Coronary artery (tissue), 2 donors: ENCODE data around the gene CCDC148.
"Not testable (repeated sequence)": the region's sequence is repeated elsewhere in the genome, so short reads cannot be mapped to it uniquely, and the experiment has no call there.

ENCODE experiments used
- DNase-seq: peaks from one replicate; pipeline ENCODE4 v3.0.0-alpha.2; 2017; ENCODE audit warnings: low spot score
- H3K27ac ChIP-seq, 2 donors: fragments of 200-600 bp; sonication (generic); one replicate each; pipeline ENCODE4 v1.5.1; 2016 to 2019
- H3K4me3 ChIP-seq: fragments of 200-600 bp; sonication (generic); 2 replicates; pipeline ENCODE4 v1.5.1; 2016; ENCODE audit warnings: mild to moderate bottlenecking, moderate library complexity
- TF ChIP-seq, protein P1 (sequence below): fragments of 200-600 bp; sonication (generic); IDR thresholded peaks from one replicate; pipeline ENCODE4 v1.5.1; 2019; ENCODE audit warnings: antibody characterized with exemption

CCDC148 gene

DNA sequence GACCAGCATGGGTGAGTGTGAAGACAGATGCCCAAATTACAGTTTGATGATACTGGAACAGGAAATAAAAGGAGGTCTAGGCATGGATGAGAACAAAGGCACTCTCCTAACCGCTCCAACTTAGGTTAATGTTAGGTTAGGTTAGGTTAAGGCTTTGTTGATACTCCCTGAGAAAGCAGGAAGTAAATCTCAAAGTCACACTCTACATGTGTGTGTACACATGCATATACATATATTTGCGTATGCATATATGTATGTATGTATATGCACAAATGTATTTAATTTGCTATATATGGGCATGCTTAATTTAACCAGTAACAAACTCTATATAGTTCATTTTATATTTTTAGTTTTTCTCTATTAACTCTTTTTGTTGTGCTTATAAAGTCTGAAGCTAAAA, 215.6 kb downstream of the CCDC148 start:
- TF ChIP-seq, protein P1, sequence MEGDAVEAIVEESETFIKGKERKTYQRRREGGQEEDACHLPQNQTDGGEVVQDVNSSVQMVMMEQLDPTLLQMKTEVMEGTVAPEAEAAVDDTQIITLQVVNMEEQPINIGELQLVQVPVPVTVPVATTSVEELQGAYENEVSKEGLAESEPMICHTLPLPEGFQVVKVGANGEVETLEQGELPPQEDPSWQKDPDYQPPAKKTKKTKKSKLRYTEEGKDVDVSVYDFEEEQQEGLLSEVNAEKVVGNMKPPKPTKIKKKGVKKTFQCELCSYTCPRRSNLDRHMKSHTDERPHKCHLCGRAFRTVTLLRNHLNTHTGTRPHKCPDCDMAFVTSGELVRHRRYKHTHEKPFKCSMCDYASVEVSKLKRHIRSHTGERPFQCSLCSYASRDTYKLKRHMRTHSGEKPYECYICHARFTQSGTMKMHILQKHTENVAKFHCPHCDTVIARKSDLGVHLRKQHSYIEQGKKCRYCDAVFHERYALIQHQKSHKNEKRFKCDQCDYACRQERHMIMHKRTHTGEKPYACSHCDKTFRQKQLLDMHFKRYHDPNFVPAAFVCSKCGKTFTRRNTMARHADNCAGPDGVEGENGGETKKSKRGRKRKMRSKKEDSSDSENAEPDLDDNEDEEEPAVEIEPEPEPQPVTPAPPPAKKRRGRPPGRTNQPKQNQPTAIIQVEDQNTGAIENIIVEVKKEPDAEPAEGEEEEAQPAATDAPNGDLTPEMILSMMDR, result no peak
- Histone ChIP-seq H3K4me3 (no peak overlapping the region), H3K27ac (no peak overlapping the region)
- DNase-seq, result no peak

DNA sequence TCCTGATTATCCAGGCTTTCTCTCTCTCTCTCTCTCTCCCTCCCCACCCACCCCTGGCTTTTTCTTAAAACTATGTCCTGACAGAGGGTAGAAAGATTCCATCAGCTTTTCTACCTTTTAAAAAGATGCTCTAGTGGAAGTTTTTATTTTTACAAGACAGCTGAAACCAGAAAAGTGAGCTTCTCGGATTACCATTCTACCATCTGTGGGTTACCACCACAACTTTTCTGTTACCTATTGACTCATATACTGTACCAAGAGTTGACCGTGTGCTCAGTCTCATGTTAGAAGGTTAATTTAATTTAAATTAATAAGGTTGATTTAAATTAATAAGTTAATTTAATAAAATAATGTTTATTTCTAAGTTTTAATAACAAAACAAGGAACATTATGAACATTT, 217.3 kb downstream of the CCDC148 start:
- DNase-seq, result no peak
- TF ChIP-seq, protein P1, result no peak
- H3K27ac ChIP-seq, result no peak overlapping the region
- H3K4me3 ChIP-seq, result no peak overlapping the region

DNA sequence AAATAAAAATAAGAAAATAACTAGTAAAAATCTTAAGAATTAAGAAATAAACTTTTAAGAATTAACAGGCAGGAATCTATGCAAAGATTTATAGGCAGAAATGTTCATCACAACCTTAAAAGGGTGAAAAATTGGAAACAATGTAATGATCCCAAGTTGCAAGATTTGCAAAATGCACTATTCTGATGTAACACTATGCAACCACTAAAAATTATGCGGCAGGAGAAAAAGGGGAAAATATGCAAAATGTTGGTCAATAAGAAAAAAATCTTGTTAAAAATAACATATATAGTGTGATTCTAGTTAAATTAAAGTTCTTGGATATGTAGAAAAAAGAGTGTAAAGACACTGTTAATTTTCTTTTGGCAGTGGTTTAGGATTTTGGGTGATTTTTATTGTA, 222.1 kb downstream of the CCDC148 start:
- H3K27ac ChIP-seq, result no peak overlapping the region
- H3K4me3 ChIP-seq, result no peak overlapping the region
- TF ChIP-seq, protein P1, result no peak
- DNase-seq, result no peak

DNA sequence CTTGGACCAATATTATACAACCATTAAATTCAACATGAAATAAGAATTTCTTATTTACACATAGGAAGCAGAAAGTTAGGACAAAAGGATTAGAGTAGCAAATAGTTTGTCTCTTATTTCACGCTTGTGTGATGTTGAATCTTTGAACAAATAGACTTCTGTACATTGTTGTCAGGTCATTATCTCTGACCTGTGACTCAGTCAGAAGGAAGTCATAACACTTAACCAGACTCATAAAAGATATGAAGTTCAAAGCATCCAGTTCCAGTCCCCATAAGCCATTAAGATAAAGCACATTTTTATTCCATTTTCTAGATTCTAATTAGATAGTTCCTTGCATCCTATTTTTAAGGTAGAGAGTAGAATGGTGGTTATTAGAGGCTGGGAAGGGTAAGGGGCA, 224.1 kb downstream of the CCDC148 start:
- Histone ChIP-seq H3K27ac (no peak overlapping the region), H3K4me3 (no peak overlapping the region)
- DNase-seq, result no peak
- TF ChIP-seq, protein P1, result no peak

DNA sequence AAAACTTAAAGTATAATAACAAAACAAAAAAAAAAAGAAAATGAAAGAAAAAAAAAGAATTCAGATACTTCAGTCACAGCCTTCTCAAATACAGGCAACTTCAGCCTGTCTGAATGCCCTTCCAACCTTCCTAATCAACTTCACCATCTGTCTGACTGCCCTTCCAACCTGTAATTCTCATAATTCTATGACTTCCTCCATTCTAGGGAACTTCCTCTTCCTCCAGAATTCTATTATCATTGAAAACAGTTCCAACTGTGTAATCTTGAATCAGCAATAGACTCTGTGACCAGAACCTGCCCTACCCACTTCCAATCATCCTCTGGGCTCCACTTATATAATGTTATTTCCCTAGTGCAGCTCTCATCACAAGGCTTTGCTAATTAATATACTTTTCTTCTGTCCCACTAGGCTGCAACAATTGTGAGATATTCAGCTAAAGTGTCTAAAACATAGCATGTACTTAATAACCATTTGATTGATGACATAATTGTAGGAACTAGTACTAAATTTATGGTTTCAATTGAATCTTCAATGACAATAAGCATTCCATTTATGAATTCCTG, 227.5 kb downstream of the CCDC148 start:
- H3K4me3 ChIP-seq, result no peak overlapping the region
- TF ChIP-seq, protein P1, result no peak
- no peak overlapping the region for H3K27ac ChIP-seq
- DNase-seq, result no peak

DNA sequence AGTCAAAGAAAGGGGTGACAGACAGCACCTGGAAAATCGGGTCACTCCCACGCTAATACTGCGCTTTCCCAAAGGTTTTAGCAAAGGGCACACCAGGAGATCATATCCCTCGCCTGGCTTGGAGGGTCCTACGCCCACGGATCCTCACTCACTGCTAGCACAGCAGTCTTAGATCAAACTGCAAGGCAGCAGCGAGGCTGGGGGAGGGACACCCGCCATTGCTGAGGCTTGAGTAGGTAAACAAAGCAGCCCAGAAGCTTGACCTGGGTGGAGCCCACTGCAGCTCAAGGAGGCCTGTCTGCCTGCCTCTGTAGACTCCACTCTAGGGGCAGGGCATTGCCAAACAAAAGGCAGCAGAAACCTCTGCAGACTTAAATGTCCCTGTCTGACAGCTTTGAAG, 233.5 kb downstream of the CCDC148 start:
- DNase-seq, result not testable (repeated sequence)

DNA sequence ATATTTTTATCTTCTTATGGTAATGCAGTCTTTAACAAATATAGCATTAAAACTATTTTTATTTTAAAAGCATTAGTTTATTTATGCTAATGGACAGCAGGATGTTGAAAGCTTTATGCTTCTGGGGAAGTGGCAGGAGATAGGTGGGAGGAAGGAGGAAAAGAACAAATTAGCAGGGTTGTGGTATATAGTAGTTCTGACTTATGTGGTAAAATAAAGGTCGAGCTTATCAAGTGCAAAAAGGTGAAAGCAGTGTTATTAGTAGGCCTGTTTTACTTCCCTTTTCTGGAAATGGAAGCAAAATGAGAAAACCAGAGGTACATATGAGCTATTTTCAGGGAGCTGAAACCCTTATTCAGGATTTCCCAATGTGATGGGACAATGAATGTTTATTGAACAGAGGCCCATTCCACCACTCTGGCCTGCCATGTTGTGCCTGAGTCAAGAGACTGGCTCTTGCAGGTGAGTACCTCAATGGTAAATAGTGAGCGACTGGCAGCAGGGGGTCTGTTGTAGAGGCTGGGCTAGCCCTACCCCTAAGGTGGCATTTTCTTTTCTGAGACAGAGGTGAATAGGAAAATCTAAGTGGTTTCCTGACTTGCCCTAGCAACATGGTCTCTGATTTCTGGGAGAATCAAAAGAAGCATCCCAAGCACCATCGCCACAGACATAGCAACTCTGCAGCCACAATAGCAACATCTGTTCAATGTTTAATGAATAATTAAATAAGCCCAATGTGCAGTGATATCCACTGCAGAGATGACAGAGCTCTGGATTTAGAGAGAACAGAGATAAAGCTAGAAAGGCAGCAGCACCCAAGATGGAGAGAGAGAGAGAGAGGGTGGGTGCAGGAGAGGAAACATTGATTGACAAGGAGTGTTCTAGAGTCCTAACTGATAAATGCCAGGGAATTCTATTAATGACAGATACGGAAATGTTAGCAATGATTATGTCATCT, 235.2 kb downstream of the CCDC148 start:
- Histone ChIP-seq H3K4me3 (no peak overlapping the region), H3K27ac (no peak overlapping the region)
- DNase-seq, result no peak
- TF ChIP-seq, protein P1, result no peak

More for the DNA sequence above, 233.5 kb downstream of the CCDC148 start:
- H3K4me3 ChIP-seq, H3K27ac ChIP-seq: not testable (repeated sequence)
